HCEC 1CT (cell line): ENCODE data around the gene ATRIP.

ENCODE experiments used
- DNase-seq: peaks from one replicate; pipeline ENCODE4 v3.0.0-alpha.2; 2017

Gene ATRIP

GRCh38 chr3:48410205-48411040, 36.1 kb upstream of the ATRIP start:
- no peak for DNase-seq

DNA sequence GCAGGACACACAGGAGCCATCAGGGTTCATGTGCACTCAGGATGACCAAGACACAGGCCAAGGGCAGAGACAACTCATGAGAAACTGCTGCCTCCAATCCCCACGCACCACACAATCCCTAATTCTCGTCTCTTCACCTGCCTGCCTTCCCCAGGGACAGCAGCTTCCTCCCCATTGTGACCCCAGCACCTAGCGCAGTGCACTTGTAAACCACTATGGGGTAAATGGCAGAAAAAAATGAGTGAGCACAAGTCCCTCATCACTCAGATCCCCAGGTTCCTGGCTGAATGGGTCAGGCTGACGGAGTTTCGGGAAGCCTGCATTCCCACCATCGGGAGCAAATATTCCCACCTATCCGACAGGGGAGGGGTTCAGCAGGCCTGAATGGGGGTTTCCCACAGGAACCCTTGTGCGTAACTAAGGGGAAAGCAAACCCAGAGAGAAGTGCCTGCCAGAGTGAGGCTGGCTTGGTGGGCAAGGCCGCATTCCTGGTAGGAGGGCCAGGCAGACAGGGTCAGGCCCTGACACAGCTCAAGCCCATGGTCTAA, 35.4 kb upstream of the ATRIP start:
- DNase-seq, result no peak

GRCh38 chr3:48411606-48412374, 34.7 kb upstream of the ATRIP start:
- DNase-seq, result no peak

GRCh38 chr3:48412375-48413001, 34.0 kb upstream of the ATRIP start:
- DNase-seq, result no peak

DNA sequence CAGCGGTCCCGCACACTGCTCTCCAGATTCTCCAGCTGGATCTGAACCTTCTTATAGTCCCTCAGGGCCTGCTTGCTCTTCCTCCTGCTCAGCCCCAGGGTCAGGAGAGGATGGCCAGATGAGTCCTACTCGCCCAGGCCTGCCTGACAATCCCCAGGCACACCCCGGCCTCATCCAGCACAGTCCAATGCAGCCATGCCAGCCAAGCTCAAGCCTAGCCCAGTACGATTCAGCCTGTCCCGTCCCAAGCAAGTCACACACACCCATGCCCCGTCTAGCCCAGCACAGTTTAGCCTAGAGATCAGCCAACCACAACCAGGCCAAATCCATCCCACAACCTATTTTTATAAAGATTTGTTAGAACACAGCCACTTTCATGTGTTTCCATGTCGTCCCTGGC, 33.5 kb upstream of the ATRIP start:
- no peak for DNase-seq

DNA sequence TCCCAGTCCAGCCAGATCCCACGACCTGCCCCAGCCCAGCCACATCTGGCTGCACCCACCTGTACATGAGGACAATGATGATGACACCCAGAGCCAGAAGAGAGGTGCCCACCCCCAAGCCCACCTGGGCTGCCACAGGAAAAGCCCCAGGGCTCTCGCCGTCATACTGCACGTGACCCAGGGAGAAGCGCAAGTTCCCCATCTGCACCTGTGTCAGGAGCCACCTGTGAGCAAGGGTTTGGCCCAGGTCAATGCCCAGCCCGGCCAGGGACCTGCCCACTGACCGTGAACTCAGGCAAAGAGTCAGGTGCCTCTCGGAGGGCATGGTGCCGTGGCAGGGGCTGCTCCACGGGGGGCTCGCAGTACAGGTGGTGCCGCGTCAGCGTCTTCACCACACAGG, 32.9 kb upstream of the ATRIP start:
- no peak for DNase-seq

DNA sequence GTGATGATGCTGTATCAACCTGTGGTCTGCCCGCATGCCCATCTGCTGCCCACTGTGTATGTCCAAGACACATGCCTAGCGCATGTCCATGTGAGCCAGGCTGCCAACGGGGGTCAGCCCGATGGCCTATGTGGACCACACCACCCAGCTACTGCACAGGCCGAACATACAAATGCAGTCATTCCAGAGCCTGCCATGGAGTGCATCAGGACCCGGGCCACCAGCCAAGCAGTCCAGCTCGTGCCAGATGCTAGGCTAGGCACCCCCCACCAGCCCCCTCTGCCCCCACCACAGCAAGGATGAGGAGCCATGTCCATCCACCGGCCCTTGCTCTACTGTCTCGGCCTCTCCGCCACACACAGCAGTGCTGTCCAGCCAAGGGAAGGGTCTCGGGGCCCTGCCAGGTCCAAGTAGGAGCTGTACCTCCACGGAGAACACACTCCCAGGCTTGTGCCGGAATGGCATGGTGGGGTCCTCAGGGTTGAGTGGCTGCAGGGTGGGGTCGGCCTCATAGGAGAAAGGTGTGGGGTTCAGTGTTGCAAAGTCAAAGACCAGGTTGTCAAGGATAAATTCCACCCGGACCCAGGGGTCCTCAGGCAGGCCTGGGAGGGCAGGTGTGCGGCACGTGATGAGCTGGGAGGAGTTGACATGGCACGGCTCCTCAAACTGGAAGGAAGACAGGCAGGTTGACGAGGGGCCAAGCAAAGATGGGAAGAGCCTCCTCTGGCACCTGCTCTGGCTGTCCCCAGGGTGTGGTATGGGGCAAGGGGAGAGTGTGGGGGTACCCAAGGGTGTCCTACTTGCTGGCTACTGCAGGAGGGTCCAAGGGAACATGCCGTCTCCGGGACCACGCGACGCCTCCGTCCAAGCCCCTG, 31.9 kb upstream of the ATRIP start:
- no peak for DNase-seq

DNA sequence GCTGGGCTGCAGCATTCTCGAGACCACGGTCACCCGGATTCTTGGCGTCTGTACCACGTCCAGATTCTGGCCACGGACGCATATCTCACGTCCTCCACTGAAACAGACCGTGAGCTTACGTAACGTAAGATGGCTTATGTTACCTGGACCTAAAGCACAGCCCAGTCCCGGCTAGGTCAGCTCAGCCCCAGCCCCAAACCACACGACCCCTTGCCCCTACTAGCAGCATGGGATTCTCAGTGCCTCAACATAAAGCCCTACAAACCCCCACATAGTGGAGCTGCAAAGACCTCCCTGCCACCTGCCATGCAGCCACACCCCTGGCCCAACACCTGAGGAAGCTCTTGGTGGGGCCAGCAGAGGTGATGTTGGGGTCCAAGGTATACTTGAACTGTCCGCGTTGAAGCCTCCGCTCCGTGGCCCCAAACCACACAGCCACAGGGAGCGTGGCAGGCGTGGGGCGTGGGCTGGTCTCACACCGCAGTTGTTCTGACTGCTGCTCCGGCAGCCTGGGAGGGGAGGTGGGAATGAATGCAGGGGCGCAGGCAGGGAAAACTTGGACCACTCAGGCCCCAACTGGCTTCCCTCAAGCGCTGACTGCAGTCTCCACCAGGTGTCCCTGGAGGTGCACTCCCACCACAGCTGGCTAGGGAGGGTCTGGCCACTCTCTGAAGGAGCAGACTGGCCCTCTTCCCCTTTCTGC, 31.1 kb upstream of the ATRIP start:
- no peak for DNase-seq

DNA sequence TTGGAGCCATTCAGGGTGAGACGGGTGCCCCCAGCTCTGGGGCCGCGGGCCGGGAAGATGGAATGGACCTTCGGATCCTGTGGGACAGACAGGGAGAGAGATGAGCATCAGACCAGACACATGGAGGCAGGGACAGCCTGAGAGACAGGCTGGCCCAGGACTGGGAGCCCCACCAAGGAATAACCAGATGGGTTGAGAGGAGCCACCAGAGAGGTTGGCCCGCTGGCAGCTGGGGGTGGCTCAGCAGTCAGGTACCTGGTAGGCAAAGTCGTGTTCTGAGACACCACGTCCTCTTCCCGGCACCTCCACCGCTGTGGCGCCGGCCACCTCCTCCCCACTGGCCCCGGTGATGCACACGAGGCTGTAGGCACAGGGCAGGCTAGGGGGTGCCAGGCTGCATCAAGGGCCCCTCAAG, 30.4 kb upstream of the ATRIP start:
- no peak for DNase-seq

DNA sequence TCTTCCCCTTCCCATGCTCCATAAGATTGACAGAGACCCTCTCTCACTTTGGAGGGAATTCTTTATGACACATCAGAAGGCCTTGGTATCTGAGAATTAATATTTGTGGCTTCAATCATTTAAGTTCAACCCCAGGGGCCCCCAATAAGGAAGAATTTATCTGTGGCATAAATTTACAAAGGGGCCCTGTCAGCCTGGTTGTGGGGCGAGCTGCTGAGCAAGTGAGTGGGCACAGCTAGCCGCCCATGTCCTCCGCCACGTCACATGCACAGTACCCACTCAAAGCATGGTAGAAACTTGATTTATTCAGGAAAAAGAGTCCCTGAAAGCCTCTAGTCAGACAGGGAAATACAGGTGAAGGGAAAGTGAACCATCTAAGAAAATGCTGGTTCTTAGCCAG, 30.0 kb upstream of the ATRIP start:
- no peak for DNase-seq

- no peak for DNase-seq
Observed at GRCh38 chr3:48417529-48418108, 28.9 kb upstream of the ATRIP start.

- no peak for DNase-seq
Observed at GRCh38 chr3:48418140-48418539, 28.4 kb upstream of the ATRIP start.

- DNase-seq, result no peak
Observed at GRCh38 chr3:48418651-48419050, 27.9 kb upstream of the ATRIP start.

DNA sequence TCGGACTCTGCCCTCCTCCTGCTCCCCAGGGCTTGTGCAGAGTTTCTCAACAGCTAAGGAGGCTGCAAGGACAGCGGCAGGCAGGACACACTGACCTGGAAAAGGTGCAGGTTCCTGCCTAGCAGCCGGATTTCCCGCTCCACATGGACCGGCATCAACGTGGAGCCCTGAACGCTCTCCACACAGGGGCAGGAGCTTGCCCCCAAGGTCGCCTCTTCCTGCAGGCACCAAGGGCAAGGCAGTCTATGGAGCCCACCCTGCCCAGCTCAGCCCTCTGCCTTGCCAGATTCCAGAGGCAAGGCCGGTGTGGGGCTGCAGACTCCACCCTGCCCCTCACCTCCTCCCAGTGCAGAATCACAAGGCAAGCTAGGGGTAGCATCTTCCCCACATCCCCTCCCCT, 27.4 kb upstream of the ATRIP start:
- DNase-seq, result no peak

DNA sequence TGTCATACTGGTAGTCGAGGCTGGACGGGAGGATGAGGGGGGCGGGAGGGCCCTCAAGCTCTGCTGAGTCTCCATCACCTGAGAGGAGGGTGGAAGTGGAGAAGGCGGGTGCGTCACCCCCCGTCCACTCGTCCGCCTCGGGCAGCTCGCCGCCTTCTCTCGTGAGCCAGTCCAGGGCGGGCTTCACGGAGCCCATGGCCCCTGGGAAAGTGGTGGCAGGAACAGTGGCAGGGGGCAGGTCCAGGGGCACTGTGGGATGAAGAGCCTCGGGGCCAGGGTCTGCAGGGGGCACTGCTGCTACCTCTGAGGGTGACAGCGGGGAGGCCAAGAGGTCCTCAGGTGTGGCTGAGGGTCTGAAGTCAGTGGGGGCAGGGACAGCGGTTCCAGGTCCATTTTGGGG, 26.9 kb upstream of the ATRIP start:
- DNase-seq, result no peak

GRCh38 chr3:48420561-48420960, 26.0 kb upstream of the ATRIP start:
- no peak for DNase-seq

- DNase-seq, result no peak
Observed at GRCh38 chr3:48422272-48422671, 24.3 kb upstream of the ATRIP start.

GRCh38 chr3:48422681-48423080, 23.9 kb upstream of the ATRIP start:
- DNase-seq, result no peak

GRCh38 chr3:48423241-48423882, 23.2 kb upstream of the ATRIP start:
- DNase-seq, result no peak

- DNase-seq, result no peak
Observed at GRCh38 chr3:48423883-48424695, 22.4 kb upstream of the ATRIP start.
